H9 (cell line): Measurements from ENCODE around the gene ADGRG7. TPM values are rescaled to one million over a fixed set of nuclear protein-coding genes. Genes with fewer than 3 reads are reported as not detected.
A peak's percentile ranks its signal among the peaks of the same experiment; 100 is the strongest.

Experiments
- DNase-seq: peaks from one replicate; pipeline ENCODE4 v3.0.0-alpha.2; 2017
- H2AFZ ChIP-seq: one replicate; pipeline ENCODE4 v1.6.1; 2013; ENCODE audit warnings: mild to moderate bottlenecking, low read length, control low read depth, moderate library complexity
- H2AK5ac ChIP-seq: 2 replicates; pipeline ENCODE4 v1.6.1; 2013; ENCODE audit warnings: low read length, control low read depth, mixed read lengths; ENCODE audit not compliant: insufficient read length
- H2BK120ac ChIP-seq: one replicate; pipeline ENCODE4 v1.6.1; 2013; ENCODE audit warnings: low read depth, mild to moderate bottlenecking, low read length, control low read depth, inconsistent platforms; ENCODE audit not compliant: poor library complexity, severe bottlenecking
- H2BK12ac ChIP-seq: 2 replicates; pipeline ENCODE4 v1.6.1; 2013; ENCODE audit warnings: low read length, control low read depth, mixed read lengths, low read depth; ENCODE audit not compliant: insufficient read length
- H2BK15ac ChIP-seq: 2 replicates; pipeline ENCODE4 v1.6.1; 2013; ENCODE audit warnings: low read depth, low read length, control low read depth
- H2BK20ac ChIP-seq: one replicate; pipeline ENCODE4 v1.6.1; 2013; ENCODE audit warnings: low read depth, mild to moderate bottlenecking, low read length, control low read depth, inconsistent platforms; ENCODE audit not compliant: poor library complexity, severe bottlenecking
- H2BK5ac ChIP-seq: 2 replicates; pipeline ENCODE4 v1.6.1; 2013; ENCODE audit warnings: low read length, control low read depth, mixed read lengths; ENCODE audit not compliant: insufficient read length
- H3K14ac ChIP-seq: 2 replicates; pipeline ENCODE4 v1.6.1; 2013; ENCODE audit warnings: low read length, control low read depth; ENCODE audit not compliant: insufficient read depth
- H3K18ac ChIP-seq: 2 replicates; pipeline ENCODE4 v1.6.1; 2013; ENCODE audit warnings: low read depth, mild to moderate bottlenecking, mixed read lengths, low read length, control low read depth; ENCODE audit not compliant: insufficient read length
- H3K23ac ChIP-seq: 2 replicates; pipeline ENCODE4 v1.6.1; 2013; ENCODE audit warnings: low read length, control low read depth, mixed read lengths, low read depth; ENCODE audit not compliant: insufficient read length
- H3K23me2 ChIP-seq: 2 replicates; pipeline ENCODE4 v1.6.1; 2013; ENCODE audit warnings: low read depth, mild to moderate bottlenecking, mixed read lengths, low read length, control low read depth; ENCODE audit not compliant: insufficient read length, poor library complexity, severe bottlenecking
- H3K27ac ChIP-seq: 2 replicates; pipeline ENCODE4 v1.5.1; 2013; ENCODE audit warnings: low read length, control low read depth, mixed read lengths, low read depth; ENCODE audit not compliant: insufficient read length
- H3K27me3 ChIP-seq: 2 replicates; pipeline ENCODE4 v1.6.1; 2013; ENCODE audit warnings: low read length, control low read depth, inconsistent platforms; ENCODE audit not compliant: insufficient read depth
- H3K4ac ChIP-seq: 2 replicates; pipeline ENCODE4 v1.6.1; 2013; ENCODE audit warnings: low read depth, mild to moderate bottlenecking, control low read depth, inconsistent platforms, low read length, moderate library complexity
- H3K4me1 ChIP-seq: 2 replicates; pipeline ENCODE4 v1.6.1; 2013; ENCODE audit warnings: low read length, control low read depth, inconsistent platforms; ENCODE audit not compliant: insufficient read depth
- H3K4me2 ChIP-seq: 2 replicates; pipeline ENCODE4 v1.6.1; 2013; ENCODE audit warnings: low read length, control low read depth, mixed read lengths; ENCODE audit not compliant: insufficient read length, insufficient read depth
- H3K56ac ChIP-seq: 2 replicates; pipeline ENCODE4 v1.6.1; 2013; ENCODE audit warnings: low read depth, mild to moderate bottlenecking, mixed read lengths, low read length, control low read depth; ENCODE audit not compliant: insufficient read length
- H3K79me1 ChIP-seq: 2 replicates; pipeline ENCODE4 v1.6.1; 2013; ENCODE audit warnings: low read depth, mild to moderate bottlenecking, moderate library complexity, low read length, control low read depth, inconsistent platforms; ENCODE audit not compliant: insufficient read depth, poor library complexity, severe bottlenecking
- H3K79me2 ChIP-seq: 2 replicates; pipeline ENCODE4 v1.6.1; 2013; ENCODE audit warnings: low read length, control low read depth, inconsistent platforms; ENCODE audit not compliant: insufficient read depth
- H3K9ac ChIP-seq: 2 replicates; pipeline ENCODE4 v1.6.1; 2013; ENCODE audit warnings: low read length, control low read depth, mixed read lengths; ENCODE audit not compliant: insufficient read length; ENCODE audit errors: extremely low read depth
- H3K9me3 ChIP-seq: one replicate; pipeline ENCODE4 v1.6.1; 2013; ENCODE audit warnings: low read depth, low read length, inconsistent platforms; ENCODE audit not compliant: control insufficient read depth
- H3T11ph ChIP-seq: one replicate; pipeline ENCODE4 v1.6.1; 2013; ENCODE audit warnings: mild to moderate bottlenecking, low read length, control low read depth, inconsistent platforms
- H4K20me1 ChIP-seq: one replicate; pipeline ENCODE4 v1.6.1; 2013; ENCODE audit not compliant: control insufficient read depth, insufficient read length, insufficient read depth
- H4K5ac ChIP-seq: 2 replicates; pipeline ENCODE4 v1.6.1; 2013; ENCODE audit warnings: low read depth, mild to moderate bottlenecking, mixed read lengths, low read length, control low read depth; ENCODE audit not compliant: insufficient read length
- H4K8ac ChIP-seq: replicated peaks from 2 replicates; pipeline ENCODE4 v1.6.1; 2013; ENCODE audit warnings: low read length, control low read depth, mixed read lengths, low read depth; ENCODE audit not compliant: insufficient read length
- H4K91ac ChIP-seq: 2 replicates; pipeline ENCODE4 v1.6.1; 2013; ENCODE audit warnings: low read depth, mild to moderate bottlenecking, moderate library complexity, mixed read lengths, low read length, control low read depth; ENCODE audit not compliant: insufficient read length
- H3K27ac Mint-ChIP-seq, 3 experiments: 2 replicates in 2 of 3; 3 replicates in 1 of 3; pipeline ENCODE4 v1.8.0; 2020 to 2021; ENCODE audit warnings: mixed read lengths in 3 of 3, mild to moderate bottlenecking in 1 of 3, moderate library complexity in 1 of 3
- H3K27me3 Mint-ChIP-seq: 2 replicates; pipeline ENCODE4 v1.8.0; 2021; ENCODE audit warnings: low read depth, mild to moderate bottlenecking, moderate library complexity, mixed read lengths
- H3K36me3 Mint-ChIP-seq, 3 experiments: 2 replicates in 2 of 3; 3 replicates in 1 of 3; pipeline ENCODE4 v1.8.0; 2020 to 2021; ENCODE audit warnings: low read depth in 3 of 3, mixed read lengths in 3 of 3; ENCODE audit not compliant: insufficient read depth in 1 of 3
- H3K4me1 Mint-ChIP-seq, 2 experiments: 2 replicates each; pipeline ENCODE4 v1.8.0; 2020; ENCODE audit warnings: mixed read lengths in 2 of 2
- H3K4me3 Mint-ChIP-seq, 2 experiments: 2 replicates in 1 of 2; 3 replicates in 1 of 2; pipeline ENCODE4 v1.8.0; 2020 to 2021; ENCODE audit warnings: mild to moderate bottlenecking in 2 of 2, mixed read lengths in 2 of 2, moderate library complexity in 1 of 2
- H3K9me3 Mint-ChIP-seq, 2 experiments: 2 replicates in 1 of 2; 3 replicates in 1 of 2; pipeline ENCODE4 v1.8.0; 2020; ENCODE audit warnings: mild to moderate bottlenecking in 2 of 2, mixed read lengths in 2 of 2, moderate library complexity in 1 of 2
- CTCF ChIP-seq: fragments of 200-600 bp; sonication (generic); conservative IDR thresholded peaks from 3 replicates; pipeline ENCODE4 v1.8.0; 2021; ENCODE audit warnings: antibody characterized with exemption, mild to moderate bottlenecking
- WGBS: extraction: QIAGEN DNeasy Blood & Tissue Kit; methylation state at CpG from one replicate; pipeline ENCODE4 v1.1.7; 2013; ENCODE audit warnings: missing lambda C conversion rate, low lambda C conversion rate, mixed read lengths; ENCODE audit not compliant: insufficient read length; ENCODE audit errors: extremely low coverage; 5-methylcytosine and 5-hydroxymethylcytosine counted together
- total RNA-seq: library from RNA; stranded (reverse); gene quantifications from 2 replicates; pipeline ENCODE4 v1.2.1, GENCODE V29; 2021

The ADGRG7 gene
- total RNA-seq, 1 experiment from 2014 or later = not detected

- no peak for TF ChIP-seq CTCF
- H2AK5ac ChIP-seq = no peak overlapping the region
- no peak overlapping the region for H2AFZ ChIP-seq
- H2BK120ac ChIP-seq = no peak overlapping the region
- no peaks in the 10 kb centered on the region; the same call in 1 of the 2 replicates for H3K27me3 Mint-ChIP-seq
- no peaks in the 10 kb centered on the region; a peak in 1 of 5 replicates for H3K9me3 Mint-ChIP-seq
- no peak for DNase-seq
- no peak overlapping the region for H3K27ac ChIP-seq
- H2BK15ac ChIP-seq = no peak overlapping the region
- no peaks in the 10 kb centered on the region for H3K27me3 ChIP-seq
- H4K5ac ChIP-seq = no peak overlapping the region
- no peak overlapping the region for H3K4me3 Mint-ChIP-seq
- H3K4me2 ChIP-seq = no peak overlapping the region
- H3K14ac ChIP-seq = no peak overlapping the region
- no peaks in the 10 kb centered on the region for H3K23me2 ChIP-seq
- no peaks in the 10 kb centered on the region for H3K9me3 ChIP-seq
- H4K8ac ChIP-seq = no peak overlapping the region
- no peaks in the 10 kb centered on the region for H3K79me1 ChIP-seq
- WGBS = no CpG with 5 or more reads among the region's 1 CpG
- H3K56ac ChIP-seq = no peak overlapping the region
- H3K4ac ChIP-seq = no peak overlapping the region
- H3K9ac ChIP-seq = no peak overlapping the region
- no peak overlapping the region for H3K23ac ChIP-seq
- H2BK20ac ChIP-seq = no peak overlapping the region
- no peaks in the 10 kb centered on the region for H3K4me1 ChIP-seq
- peak overlapping the region in 1 of 3 experiments; percentile 61; a peak in 2 of 7 replicates for H3K27ac Mint-ChIP-seq
- H3T11ph ChIP-seq = no peak overlapping the region
- H2BK12ac ChIP-seq = no peak overlapping the region
- no peak overlapping the region for H4K91ac ChIP-seq
- no peaks in the 10 kb centered on the region for H3K79me2 ChIP-seq
- H3K4me1 Mint-ChIP-seq = no peaks in the 10 kb centered on the region
- H3K36me3 Mint-ChIP-seq = no peaks in the 10 kb centered on the region
- H4K20me1 ChIP-seq = no peaks in the 10 kb centered on the region
- H3K18ac ChIP-seq = no peak overlapping the region
- no peak overlapping the region for H2BK5ac ChIP-seq
Observed at GRCh38 chr3:100637197-100637631, 27.8 kb downstream of the ADGRG7 start.
